PC-9 (cell line): Measurements from ENCODE around the gene CASQ2.

ENCODE experiments used
- EZH2 ChIP-seq: fragments of 200-600 bp; sonication (generic); IDR thresholded peaks from 2 replicates; pipeline ENCODE4 v1.8.0; 2017; ENCODE audit warnings: antibody characterized with exemption, low read depth
- TF ChIP-seq, protein P1 (sequence below): fragments of 200-600 bp; sonication (generic); conservative IDR thresholded peaks from 2 replicates; pipeline ENCODE4 v1.6.1; 2017; ENCODE audit warnings: mixed run types, antibody characterized with exemption, mild to moderate bottlenecking, moderate library complexity

DNA sequence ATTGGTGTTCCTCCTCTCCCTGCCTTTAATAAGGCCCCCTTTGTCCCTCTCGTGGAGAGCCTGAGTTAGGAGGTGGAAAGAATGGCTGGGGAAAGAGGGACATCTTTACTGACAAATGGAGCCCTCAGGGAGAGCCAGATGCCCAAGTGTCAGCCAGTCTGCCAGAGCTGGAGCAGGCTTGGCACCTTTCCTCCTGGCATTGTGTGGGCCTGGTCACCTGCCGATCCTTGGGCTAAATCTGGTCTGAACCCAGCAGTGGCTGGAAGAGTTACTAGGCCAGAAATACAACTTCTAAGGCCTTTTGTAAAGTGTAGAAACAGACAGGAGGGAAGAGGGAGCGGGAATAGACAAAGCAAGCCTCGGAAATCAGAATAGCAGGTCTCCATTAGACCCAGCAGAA lies 101.8 kb downstream of the CASQ2 start:
- TF ChIP-seq EZH2 = no peak
- TF ChIP-seq, protein P1, sequence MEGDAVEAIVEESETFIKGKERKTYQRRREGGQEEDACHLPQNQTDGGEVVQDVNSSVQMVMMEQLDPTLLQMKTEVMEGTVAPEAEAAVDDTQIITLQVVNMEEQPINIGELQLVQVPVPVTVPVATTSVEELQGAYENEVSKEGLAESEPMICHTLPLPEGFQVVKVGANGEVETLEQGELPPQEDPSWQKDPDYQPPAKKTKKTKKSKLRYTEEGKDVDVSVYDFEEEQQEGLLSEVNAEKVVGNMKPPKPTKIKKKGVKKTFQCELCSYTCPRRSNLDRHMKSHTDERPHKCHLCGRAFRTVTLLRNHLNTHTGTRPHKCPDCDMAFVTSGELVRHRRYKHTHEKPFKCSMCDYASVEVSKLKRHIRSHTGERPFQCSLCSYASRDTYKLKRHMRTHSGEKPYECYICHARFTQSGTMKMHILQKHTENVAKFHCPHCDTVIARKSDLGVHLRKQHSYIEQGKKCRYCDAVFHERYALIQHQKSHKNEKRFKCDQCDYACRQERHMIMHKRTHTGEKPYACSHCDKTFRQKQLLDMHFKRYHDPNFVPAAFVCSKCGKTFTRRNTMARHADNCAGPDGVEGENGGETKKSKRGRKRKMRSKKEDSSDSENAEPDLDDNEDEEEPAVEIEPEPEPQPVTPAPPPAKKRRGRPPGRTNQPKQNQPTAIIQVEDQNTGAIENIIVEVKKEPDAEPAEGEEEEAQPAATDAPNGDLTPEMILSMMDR = no peak
